A549 (cell line): ENCODE data around the gene TMEM88. TPM values are rescaled to one million over a fixed set of nuclear protein-coding genes. Genes with fewer than 3 reads are reported as not detected.

Source experiments
- ATAC-seq, 2 experiments: fragments of 200-7000 bp in 1 of 2; fragments of >200 bp in 1 of 2; cut with Nextera tagmentation in 1 of 2; cut with Tn5 transposase in 1 of 2; 3 replicates each; pipeline versions ENCODE4 v1.8.0 to v1.9.1; 2018 to 2020; ENCODE audit warnings: mild to moderate bottlenecking in 1 of 2, moderate library complexity in 1 of 2
- CTCF ChIA-PET: fragments of 300-600 bp; sonication (Branson Sonifier 250); formaldehyde crosslinking; extraction: SDS; loops from one replicate; lab custom pipeline; 2021; ENCODE audit warnings: antibody characterized with exemption, inconsistent platforms; lab: Yijun Ruan, JAX
- POLR2A ChIA-PET: fragments of 350-600 bp; formaldehyde crosslinking; extraction: SDS; loops from one replicate; lab custom pipeline; 2021; ENCODE audit warnings: antibody characterized with exemption, inconsistent platforms; lab: Yijun Ruan, JAX
- DNase-seq, 2 experiments: peaks; one replicate each; pipeline versions ENCODE4 v3.0.0 to v3.0.0-alpha.2; 2011 to 2016; ENCODE audit warnings: low read depth in 1 of 2, low spot score in 1 of 2
- FAIRE-seq: peaks from 2 replicates; lab custom pipeline; 2011; peaks lifted over from hg19 to GRCh38; lab: Jason Lieb, UNC
- H3K27ac ChIP-seq, 2 experiments: fragments of >200 bp; sonication (Bioruptor Twin); formaldehyde crosslinking; 3 replicates each; pipeline ENCODE4 v1.5.1; 2016 to 2017
- H3K4me1 ChIP-seq: fragments of >200 bp; sonication (Bioruptor Twin); formaldehyde crosslinking; 3 replicates; pipeline ENCODE4 v1.6.1; 2016
- H3K4me2 ChIP-seq: fragments of >200 bp; sonication (Bioruptor Twin); formaldehyde crosslinking; 3 replicates; pipeline ENCODE4 v1.6.1; 2016
- H3K4me3 ChIP-seq: fragments of >200 bp; sonication (Bioruptor Twin); formaldehyde crosslinking; 3 replicates; pipeline ENCODE4 v1.5.1; 2016
- H3K9me3 ChIP-seq: fragments of >200 bp; sonication (Bioruptor Twin); formaldehyde crosslinking; 3 replicates; pipeline ENCODE4 v1.6.1; 2016
- CBX8 ChIP-seq: fragments of 200-600 bp; sonication (generic); IDR thresholded peaks from 2 replicates; pipeline ENCODE4 v1.6.1; 2016
- CEBPB ChIP-seq, 2 experiments: fragments of >200 bp in 1 of 2; sonication (Bioruptor Twin) in 1 of 2; formaldehyde crosslinking in 1 of 2; IDR thresholded peaks; 2 replicates each; pipeline ENCODE4 v1.6.1; 2012 to 2016
- EHF ChIP-seq: fragments of 250-450 bp; sonication (Bioruptor Pico); IDR thresholded peaks from 2 replicates; pipeline ENCODE4 v1.5.0; 2020; ENCODE audit warnings: mild to moderate bottlenecking
- KDM5A ChIP-seq: fragments of 200-600 bp; sonication (generic); IDR thresholded peaks from 2 replicates; pipeline ENCODE4 v1.6.1; 2016; ENCODE audit warnings: antibody characterized with exemption, mild to moderate bottlenecking
- MAFK ChIP-seq: fragments of 450-650 bp; IDR thresholded peaks from 2 replicates; pipeline ENCODE4 v1.6.1; 2014; ENCODE audit not compliant: partially characterized antibody
- MYC ChIP-seq: IDR thresholded peaks from 2 replicates; pipeline ENCODE4 v1.6.1; 2012; ENCODE audit warnings: mild to moderate bottlenecking, inconsistent platforms, low read length, improper control_type of control experiment, borderline replicate concordance
- POLR2AphosphoS2 ChIP-seq: conservative IDR thresholded peaks from 2 replicates; pipeline ENCODE4 v1.6.1; 2012; ENCODE audit warnings: low read length, improper control_type of control experiment, inconsistent platforms
- RAD21 ChIP-seq, 2 experiments: fragments of >200 bp in 1 of 2; sonication (Bioruptor Twin) in 1 of 2; formaldehyde crosslinking in 1 of 2; IDR thresholded peaks in 1 of 2; conservative IDR thresholded peaks in 1 of 2; 2 replicates in 1 of 2; 3 replicates in 1 of 2; pipeline ENCODE4 v1.6.1; 2012 to 2018; ENCODE audit warnings: inconsistent platforms in 1 of 2
- RFX5 ChIP-seq: fragments of 450-650 bp; IDR thresholded peaks from 2 replicates; pipeline ENCODE4 v1.7.1; 2014; ENCODE audit warnings: antibody characterized with exemption, mild to moderate bottlenecking, moderate library complexity
- RNF2 ChIP-seq: fragments of 200-600 bp; sonication (generic); IDR thresholded peaks from 2 replicates; pipeline ENCODE4 v1.6.1; 2016; ENCODE audit warnings: low read depth, mild to moderate bottlenecking, antibody characterized with exemption, moderate library complexity, borderline replicate concordance
- TFCP2L1 ChIP-seq: fragments of 250-450 bp; sonication (Bioruptor Pico); IDR thresholded peaks from 2 replicates; pipeline ENCODE4 v1.5.0; 2021; ENCODE audit warnings: mild to moderate bottlenecking
- WGBS: methylation state at CpG from one replicate; pipeline ENCODE4 v1.1.6; 2017; ENCODE audit errors: missing lambda C conversion rate; 5-methylcytosine and 5-hydroxymethylcytosine counted together
- polyA plus RNA-seq, 4 experiments: library from polyadenylated mRNA; depleted of rRNA in 3 of 4; stranded (reverse); fragments of >200 nt; fragmentation: RNase III in 1 of 4; extraction: RNeasy Plus Mini Kit Qiagen cat#74134 plus additional on column Dnase treatment in 1 of 4; gene quantifications; 2 replicates in 3 of 4; 3 replicates in 1 of 4; pipeline ENCODE4 v1.2.3, GENCODE V29; 2011 to 2017
- TF ChIP-seq, protein P1 (sequence below): fragments of >200 bp; sonication (Bioruptor Twin); formaldehyde crosslinking; IDR thresholded peaks from 2 replicates; pipeline ENCODE4 v1.6.1; 2016
- TF ChIP-seq, protein P2 (sequence below): fragments of >200 bp; sonication (Bioruptor Twin); formaldehyde crosslinking; IDR thresholded peaks from 3 replicates; pipeline ENCODE4 v1.5.1; 2016
- TF ChIP-seq, protein P3 (sequence below): fragments of 250-450 bp; sonication (Bioruptor Pico); IDR thresholded peaks from 2 replicates; pipeline ENCODE4 v1.5.0; 2021; ENCODE audit warnings: mild to moderate bottlenecking, moderate library complexity, borderline replicate concordance
- TF ChIP-seq, protein P4 (sequence below): fragments of >200 bp; sonication (Bioruptor Twin); formaldehyde crosslinking; IDR thresholded peaks from 3 replicates; pipeline ENCODE4 v1.6.1; 2016
- TF ChIP-seq, protein P5 (sequence below): IDR thresholded peaks from 2 replicates; pipeline ENCODE4 v1.6.1; 2012
- TF ChIP-seq, protein P6 (sequence below): fragments of 250-450 bp; sonication (Bioruptor Pico); IDR thresholded peaks from 2 replicates; pipeline ENCODE4 v1.5.0; 2020; ENCODE audit warnings: low read depth, mild to moderate bottlenecking, moderate library complexity
- TF ChIP-seq, protein P7 (sequence below): fragments of 450-650 bp; IDR thresholded peaks from 2 replicates; pipeline ENCODE4 v1.6.1; 2014; ENCODE audit warnings: antibody characterized with exemption
- TF ChIP-seq, protein P8 (sequence below): fragments of 150-350 bp; IDR thresholded peaks from 2 replicates; pipeline ENCODE4 v1.6.1; 2014; ENCODE audit warnings: low read depth, mild to moderate bottlenecking, low read length

The TMEM88 gene
- polyA plus RNA-seq, 2 of the 4 experiments (the other 2 are of a cell fraction): 0.17 to 0.48 TPM

DNA sequence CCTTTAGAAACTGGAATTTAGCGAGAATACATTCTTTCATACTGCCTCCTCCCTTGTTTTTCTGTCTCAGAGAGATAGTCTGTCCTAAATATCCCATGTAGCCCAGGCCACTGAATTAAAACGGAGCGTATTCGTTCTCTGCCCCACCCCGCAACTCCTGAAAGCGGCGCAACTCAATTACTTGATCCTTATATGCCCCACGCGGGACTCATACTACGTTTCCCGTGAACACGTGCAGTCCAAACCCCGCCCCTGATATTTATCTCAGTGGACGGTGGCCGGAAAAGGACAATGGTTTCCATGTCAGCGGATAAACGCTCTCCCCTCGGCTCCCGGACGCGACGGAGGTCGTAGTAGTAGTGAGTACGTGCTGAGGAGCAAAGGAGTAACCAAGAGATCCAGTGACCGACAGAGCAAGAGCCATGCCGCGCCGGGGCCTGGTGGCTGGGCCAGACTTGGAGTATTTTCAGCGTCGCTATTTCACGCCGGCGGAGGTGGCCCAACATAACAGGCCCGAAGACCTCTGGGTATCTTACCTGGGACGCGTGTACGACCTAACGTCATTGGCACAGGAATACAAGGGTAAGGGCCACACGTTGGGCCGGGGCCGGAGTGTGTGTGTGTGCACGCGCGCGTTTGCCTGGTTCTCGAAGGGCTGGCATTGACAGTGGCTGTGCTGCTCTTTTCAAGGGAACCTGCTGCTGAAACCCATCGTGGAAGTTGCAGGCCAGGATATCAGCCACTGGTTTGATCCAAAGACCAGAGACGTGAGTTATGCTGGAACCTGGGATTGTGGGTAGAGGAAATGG is 3.1 kb downstream of the TMEM88 start, which contains the start of gene CYB5D1 (continued):
- TF ChIP-seq MYC (peak; percentile 98), CBX8 (no peak)
- TF ChIP-seq, protein P1, sequence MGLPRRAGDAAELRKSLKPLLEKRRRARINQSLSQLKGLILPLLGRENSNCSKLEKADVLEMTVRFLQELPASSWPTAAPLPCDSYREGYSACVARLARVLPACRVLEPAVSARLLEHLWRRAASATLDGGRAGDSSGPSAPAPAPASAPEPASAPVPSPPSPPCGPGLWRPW: no peak

DNA sequence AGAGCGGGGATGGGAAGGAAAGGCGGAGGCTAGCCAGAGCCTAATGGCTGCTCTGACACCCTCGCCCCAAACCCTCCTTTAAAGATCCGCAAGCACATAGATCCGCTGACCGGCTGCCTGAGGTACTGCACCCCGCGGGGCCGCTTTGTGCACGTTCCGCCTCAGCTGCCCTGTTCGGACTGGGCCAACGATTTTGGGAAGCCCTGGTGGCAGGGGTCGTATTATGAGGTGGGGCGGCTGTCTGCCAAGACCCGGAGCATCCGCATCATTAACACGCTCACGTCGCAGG is 3.6 kb downstream of the TMEM88 start:
- Histone ChIP-seq H3K4me2 (peak overlapping the region; percentile 81), H3K9me3 (no peaks in the 10 kb centered on the region), H3K27ac (peak overlapping the region; percentile 91 to 98), H3K4me1 (peaks cover 24% of the 10 kb centered on the region), H3K4me3 (peak overlapping the region; percentile 69)
- TF ChIP-seq EHF (CRISPR knock-in tag): no peak
- TF ChIP-seq, protein P2, sequence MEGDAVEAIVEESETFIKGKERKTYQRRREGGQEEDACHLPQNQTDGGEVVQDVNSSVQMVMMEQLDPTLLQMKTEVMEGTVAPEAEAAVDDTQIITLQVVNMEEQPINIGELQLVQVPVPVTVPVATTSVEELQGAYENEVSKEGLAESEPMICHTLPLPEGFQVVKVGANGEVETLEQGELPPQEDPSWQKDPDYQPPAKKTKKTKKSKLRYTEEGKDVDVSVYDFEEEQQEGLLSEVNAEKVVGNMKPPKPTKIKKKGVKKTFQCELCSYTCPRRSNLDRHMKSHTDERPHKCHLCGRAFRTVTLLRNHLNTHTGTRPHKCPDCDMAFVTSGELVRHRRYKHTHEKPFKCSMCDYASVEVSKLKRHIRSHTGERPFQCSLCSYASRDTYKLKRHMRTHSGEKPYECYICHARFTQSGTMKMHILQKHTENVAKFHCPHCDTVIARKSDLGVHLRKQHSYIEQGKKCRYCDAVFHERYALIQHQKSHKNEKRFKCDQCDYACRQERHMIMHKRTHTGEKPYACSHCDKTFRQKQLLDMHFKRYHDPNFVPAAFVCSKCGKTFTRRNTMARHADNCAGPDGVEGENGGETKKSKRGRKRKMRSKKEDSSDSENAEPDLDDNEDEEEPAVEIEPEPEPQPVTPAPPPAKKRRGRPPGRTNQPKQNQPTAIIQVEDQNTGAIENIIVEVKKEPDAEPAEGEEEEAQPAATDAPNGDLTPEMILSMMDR: 0 out of 3 replicates have a peak, but pooled peaks have one; percentile 13
- TF ChIP-seq, protein P3, sequence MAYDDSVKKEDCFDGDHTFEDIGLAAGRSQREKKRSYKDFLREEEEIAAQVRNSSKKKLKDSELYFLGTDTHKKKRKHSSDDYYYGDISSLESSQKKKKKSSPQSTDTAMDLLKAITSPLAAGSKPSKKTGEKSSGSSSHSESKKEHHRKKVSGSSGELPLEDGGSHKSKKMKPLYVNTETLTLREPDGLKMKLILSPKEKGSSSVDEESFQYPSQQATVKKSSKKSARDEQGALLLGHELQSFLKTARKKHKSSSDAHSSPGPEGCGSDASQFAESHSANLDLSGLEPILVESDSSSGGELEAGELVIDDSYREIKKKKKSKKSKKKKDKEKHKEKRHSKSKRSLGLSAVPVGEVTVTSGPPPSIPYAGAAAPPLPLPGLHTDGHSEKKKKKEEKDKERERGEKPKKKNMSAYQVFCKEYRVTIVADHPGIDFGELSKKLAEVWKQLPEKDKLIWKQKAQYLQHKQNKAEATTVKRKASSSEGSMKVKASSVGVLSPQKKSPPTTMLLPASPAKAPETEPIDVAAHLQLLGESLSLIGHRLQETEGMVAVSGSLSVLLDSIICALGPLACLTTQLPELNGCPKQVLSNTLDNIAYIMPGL (CRISPR knock-in tag): no peak
- TF ChIP-seq RAD21 (conservative IDR thresholded peaks at IDR 0.05 in 1 of 2, IDR thresholded peaks at IDR 0.05 in 1 of 2): peak in 1 of 2 experiments; percentile 29; a peak in 3 of 5 replicates
- WGBS: 22% methylated on average over 18 of the region's 20 CpGs
- no peak for FAIRE-seq
- ChIA-PET CTCF (interaction anchor here (1.0 to 14.5 kb wide), 11 partner anchors 15 to 201 kb away, joined by 3 to 339 read pairs (median 108); partner anchors contain the start of genes ALOX15B and KDM6B), POLR2A (no interaction called here)
- peak; percentile 69 for DNase-seq
- peak; percentile 39 to 55; a peak in 5 of 6 replicates for ATAC-seq

DNA sequence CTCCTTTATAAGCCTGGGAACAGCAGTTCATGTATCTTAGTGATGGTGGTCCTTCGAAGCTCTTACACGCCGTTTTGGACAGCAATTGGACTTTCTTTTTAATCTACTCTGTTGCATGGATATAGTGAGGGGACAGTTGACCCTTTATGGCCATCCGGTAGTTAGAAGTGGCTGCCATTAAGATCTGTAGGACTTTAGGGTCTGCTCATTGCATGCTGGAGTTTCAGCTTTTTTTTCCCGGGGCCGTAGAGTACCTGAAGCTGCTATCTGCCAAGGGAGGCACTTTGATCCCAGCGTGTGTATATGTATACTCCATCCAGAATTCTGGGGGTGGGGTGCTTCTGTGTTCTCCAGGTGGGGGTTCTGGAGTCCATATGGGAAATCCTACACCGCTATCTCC is 4.2 kb downstream of the TMEM88 start:
- H3K27ac ChIP-seq: peak overlapping the region; percentile 91 to 98; a peak in 5 of 6 replicates
- POLR2A ChIA-PET: interaction anchor here (1.0 kb wide), 1 partner anchor 131 kb away, joined by 4 read pairs; no protein-coding TSS in a partner anchor
- ATAC-seq (no peak), FAIRE-seq (no peak)
- H3K4me2 ChIP-seq: peak overlapping the region; percentile 81
- H3K9me3 ChIP-seq: no peaks in the 10 kb centered on the region
- peaks cover 24% of the 10 kb centered on the region for H3K4me1 ChIP-seq
- TF ChIP-seq RFX5: no peak
- no peak for TF ChIP-seq POLR2AphosphoS2
- TF ChIP-seq, protein P4, sequence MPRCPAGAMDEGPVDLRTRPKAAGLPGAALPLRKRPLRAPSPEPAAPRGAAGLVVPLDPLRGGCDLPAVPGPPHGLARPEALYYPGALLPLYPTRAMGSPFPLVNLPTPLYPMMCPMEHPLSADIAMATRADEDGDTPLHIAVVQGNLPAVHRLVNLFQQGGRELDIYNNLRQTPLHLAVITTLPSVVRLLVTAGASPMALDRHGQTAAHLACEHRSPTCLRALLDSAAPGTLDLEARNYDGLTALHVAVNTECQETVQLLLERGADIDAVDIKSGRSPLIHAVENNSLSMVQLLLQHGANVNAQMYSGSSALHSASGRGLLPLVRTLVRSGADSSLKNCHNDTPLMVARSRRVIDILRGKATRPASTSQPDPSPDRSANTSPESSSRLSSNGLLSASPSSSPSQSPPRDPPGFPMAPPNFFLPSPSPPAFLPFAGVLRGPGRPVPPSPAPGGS: no peak
- TF ChIP-seq KDM5A: no peak
- no peak for TF ChIP-seq RNF2
- TF ChIP-seq TFCP2L1 (CRISPR knock-in tag): no peak
- TF ChIP-seq, protein P5, sequence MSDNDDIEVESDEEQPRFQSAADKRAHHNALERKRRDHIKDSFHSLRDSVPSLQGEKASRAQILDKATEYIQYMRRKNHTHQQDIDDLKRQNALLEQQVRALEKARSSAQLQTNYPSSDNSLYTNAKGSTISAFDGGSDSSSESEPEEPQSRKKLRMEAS: no peak
- TF ChIP-seq MAFK: no peak
- TF ChIP-seq, protein P6, sequence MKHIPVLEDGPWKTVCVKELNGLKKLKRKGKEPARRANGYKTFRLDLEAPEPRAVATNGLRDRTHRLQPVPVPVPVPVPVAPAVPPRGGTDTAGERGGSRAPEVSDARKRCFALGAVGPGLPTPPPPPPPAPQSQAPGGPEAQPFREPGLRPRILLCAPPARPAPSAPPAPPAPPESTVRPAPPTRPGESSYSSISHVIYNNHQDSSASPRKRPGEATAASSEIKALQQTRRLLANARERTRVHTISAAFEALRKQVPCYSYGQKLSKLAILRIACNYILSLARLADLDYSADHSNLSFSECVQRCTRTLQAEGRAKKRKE (CRISPR knock-in tag): no peak
- TF ChIP-seq, protein P7, sequence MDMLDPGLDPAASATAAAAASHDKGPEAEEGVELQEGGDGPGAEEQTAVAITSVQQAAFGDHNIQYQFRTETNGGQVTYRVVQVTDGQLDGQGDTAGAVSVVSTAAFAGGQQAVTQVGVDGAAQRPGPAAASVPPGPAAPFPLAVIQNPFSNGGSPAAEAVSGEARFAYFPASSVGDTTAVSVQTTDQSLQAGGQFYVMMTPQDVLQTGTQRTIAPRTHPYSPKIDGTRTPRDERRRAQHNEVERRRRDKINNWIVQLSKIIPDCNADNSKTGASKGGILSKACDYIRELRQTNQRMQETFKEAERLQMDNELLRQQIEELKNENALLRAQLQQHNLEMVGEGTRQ: no peak; the same call in 1 of the 2 replicates
- TF ChIP-seq, protein P3 (CRISPR knock-in tag): no peak
- TF ChIP-seq, protein P8, sequence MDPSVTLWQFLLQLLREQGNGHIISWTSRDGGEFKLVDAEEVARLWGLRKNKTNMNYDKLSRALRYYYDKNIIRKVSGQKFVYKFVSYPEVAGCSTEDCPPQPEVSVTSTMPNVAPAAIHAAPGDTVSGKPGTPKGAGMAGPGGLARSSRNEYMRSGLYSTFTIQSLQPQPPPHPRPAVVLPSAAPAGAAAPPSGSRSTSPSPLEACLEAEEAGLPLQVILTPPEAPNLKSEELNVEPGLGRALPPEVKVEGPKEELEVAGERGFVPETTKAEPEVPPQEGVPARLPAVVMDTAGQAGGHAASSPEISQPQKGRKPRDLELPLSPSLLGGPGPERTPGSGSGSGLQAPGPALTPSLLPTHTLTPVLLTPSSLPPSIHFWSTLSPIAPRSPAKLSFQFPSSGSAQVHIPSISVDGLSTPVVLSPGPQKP: no peak
- no peak for TF ChIP-seq CEBPB (IDR thresholded peaks at IDR 0.05)
- TF ChIP-seq, all 56 proteins: peak for 0
- peak overlapping the region; percentile 69 for H3K4me3 ChIP-seq
- CTCF ChIA-PET: interaction anchor here (1.0 to 14.5 kb wide), 14 partner anchors 15 to 200 kb away, joined by 3 to 339 read pairs (median 60); partner anchors contain the start of genes ALOX15B, KDM6B, RNF227 and TRAPPC1
- DNase-seq: no peak
- 95% methylated on average over 8 of the region's 8 CpGs for WGBS
